Measurements from ENCODE around the gene TECTA.
"Not testable (repeated sequence)": the region's sequence is repeated elsewhere in the genome, so short reads cannot be mapped to it uniquely, and the experiment has no call there.

TECTA gene

DNA sequence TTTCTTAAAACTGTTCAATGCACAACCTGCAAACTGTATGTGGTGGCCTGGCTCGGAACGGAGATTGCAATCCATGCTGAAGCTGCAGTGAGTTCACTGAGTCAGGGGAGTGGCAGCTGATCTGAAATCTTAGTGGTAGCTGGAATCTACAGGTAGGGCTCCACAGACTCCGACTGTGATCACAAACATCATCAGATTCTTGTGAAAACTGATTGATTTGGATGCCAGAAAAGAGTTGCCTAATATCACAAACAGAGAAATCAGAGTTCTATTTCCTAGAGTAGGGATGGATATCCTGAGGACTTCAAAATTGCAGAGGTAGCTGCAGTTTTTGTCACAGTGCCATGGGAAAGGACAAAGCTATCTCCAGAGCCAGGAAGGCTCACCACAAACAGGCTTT, 134.0 kb downstream of the TECTA start:
- DNase-seq, result no peak

DNA sequence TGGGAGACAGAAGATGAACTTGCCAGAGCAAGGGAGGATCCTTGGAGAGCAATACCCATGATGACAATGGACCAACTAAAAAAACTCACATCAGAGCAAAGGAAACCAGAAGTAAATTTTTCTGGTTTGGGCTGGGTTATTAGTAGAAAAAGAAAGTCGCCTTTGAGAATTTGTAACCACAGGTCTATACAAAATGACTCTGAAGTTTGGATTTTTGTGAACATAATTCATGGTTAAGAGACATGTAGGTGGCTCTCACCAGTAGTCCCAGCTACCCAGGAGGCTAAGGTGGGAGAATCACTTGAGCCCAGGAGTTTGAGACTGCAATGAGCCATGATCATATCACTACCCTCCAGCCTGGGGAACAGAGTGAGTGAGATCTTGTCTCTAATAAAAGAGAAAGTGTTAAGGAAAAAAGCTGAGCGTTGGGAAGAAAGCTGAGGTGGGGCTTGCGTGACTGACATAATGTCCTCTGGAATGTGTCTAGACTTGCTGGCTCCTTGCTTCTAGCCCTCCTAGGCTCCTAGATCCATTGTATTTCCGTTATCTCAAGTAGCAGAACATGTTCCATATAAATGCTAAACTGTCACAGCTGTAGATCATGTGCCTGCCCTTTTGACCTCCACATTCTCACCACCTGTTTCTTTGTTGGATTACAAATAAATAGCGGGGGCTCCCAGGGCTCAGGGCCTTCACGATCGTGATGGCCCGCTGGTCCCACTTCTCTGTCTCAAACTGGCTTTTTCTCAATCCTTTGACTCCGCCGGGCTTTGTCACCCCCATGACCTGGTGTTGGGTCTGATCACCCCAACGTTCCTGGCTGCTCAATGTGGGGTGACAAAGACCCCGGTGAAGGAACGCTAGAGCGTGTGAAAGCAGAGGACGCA, 135.3 kb downstream of the TECTA start:
- DNase-seq, result no peak

DNA sequence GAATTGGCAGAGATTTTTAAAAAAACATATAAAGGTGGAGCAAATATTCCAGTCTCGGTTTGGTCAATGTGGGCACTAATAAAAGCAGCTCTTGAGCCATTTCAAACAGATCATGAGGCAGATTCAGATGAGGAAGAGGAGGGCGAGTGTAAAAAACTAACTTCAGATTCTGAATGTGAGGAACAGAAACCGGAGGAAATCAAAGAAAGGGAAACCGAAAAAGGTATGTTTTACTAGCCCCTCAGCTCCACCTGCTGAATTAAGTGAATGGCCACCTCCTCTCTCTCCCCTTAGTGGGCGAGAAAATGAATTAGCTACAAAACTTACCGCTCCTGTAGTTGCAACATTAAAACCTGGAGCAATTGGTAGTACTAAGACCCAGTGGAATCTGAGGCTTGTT, 136.2 kb downstream of the TECTA start:
- not testable (repeated sequence) for DNase-seq

DNA sequence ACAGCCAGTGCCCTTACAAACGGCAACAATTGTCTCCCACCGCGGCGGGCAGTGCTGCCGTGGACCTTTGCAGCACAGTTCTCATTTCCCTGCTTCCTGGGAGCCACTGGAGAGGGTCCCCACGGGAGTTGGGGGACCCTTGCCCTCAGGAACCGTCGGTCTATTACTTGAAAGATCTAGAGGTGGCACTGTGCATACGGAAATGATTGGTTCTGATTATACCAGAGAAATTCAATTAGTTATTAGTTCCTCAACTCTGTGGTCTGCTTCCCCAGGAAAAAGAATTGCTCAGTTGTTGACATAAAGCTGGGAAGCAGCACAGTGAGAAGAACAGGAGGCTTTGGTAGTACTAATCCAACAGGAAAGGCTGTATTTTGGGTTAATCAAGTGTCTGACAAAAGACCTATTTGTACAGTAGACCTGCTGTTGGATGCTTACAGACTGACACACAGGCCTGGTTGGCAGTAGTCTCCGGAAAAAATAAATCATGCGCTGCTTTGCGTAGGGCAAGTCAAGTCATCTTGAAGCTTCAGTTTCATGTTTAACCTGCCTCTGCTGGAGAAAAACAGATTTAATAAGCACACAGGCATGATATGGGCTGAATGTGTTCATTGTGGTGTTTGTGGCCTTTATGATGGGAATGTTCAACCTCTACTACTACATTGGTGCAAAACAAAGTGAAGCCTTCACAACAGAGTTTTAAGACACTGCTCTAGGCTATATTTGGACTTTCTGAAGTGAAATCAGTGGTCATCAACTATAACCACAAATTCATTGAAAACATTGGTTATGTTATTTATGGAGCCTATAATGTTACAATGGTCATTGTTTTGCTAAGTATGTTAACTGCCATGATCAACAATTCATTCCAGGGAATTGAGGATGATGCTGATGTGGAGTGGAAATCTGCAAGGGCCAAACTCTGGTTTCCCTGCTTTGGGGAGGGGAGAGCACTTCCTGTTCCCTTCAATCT, 136.9 kb downstream of the TECTA start:
- no peak for DNase-seq

DNA sequence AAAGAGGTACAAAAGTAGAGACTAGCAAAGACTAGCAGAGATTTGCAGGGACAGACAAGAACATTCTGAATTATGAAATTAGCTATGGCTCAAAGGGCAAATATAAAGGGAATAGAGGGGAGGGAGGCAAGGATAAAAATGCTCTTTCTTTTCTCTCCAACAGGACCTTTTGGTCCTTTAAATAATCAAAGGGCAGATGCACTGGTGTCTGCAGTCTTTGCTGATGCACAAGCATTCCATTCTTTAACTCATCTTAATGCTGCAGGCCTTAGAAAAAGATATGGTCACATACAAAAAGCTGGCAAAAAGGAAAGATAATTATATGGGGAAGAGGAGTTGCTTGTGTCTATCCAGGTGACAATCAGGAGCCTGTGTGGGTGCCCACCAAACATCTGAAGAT, 137.9 kb downstream of the TECTA start:
- no peak for DNase-seq

DNA sequence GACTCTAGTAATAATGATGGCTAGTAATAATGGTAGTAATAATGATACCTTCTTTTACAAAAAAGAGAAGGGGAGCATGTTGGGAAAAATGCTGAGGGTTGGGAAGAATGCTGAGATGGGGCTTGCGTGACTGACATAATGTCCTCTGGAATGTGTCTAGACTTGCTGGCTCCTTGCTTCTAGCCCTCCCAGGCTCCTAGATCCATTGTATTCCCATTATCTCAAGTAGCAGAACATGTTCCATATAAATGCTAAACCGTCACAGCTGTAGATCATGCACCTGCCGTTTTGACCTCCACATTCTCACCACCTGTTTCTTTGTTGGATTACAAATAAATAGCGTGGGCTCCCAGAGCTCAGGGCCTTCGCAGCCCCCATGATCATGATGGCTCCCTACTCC, 139.0 kb downstream of the TECTA start:
- not testable (repeated sequence) for DNase-seq

DNA sequence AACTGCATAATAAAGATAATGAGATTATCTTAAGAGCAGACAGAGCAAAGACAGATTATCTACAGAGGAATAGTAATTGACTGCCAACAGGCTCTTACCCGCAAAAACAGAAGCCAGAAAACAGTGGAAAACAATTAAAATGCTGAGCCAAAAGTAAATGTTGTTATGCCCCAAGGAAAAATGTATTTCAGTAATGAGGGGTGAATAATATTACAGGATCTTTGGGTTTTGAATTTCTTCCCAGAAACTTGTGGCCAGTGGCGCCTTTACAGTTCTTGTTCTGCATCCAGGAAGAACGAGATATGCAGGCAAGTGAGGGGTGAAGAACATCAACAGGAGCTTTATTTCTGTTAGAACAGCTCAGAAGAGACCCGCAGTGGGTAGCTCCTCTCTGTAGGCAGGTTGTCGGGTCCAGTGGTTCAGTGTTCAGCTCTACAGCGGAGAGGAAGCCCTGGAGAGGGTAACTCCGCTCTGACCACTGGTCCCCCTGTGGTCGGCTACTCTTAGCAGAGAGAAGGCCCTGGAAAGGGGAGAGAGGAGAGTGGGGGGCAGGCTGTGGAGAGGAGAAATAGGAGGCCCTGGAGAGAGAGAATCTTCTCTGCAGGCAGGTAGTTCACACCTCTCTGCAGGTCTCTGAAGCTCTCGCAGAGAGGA, 139.7 kb downstream of the TECTA start:
- DNase-seq, result no peak

Data from KG1 (cell line).